Parathyroid adenoma (tissue), 2 donors: ENCODE results near the gene COL2A1.

Source experiments
- H2AFZ ChIP-seq: fragments of 300-600 bp; sonication (generic); one replicate; pipeline ENCODE4 v1.7.0; 2017; ENCODE audit warnings: antibody characterized with exemption, mild to moderate bottlenecking
- H3K27ac ChIP-seq: fragments of 300-600 bp; sonication (generic); one replicate; pipeline ENCODE4 v1.7.0; 2017
- H3K27me3 ChIP-seq: fragments of 300-600 bp; sonication (generic); one replicate; pipeline ENCODE4 v1.7.0; 2017; ENCODE audit warnings: low read length; ENCODE audit not compliant: control insufficient read depth, insufficient read depth
- H3K36me3 ChIP-seq: fragments of 300-600 bp; sonication (generic); one replicate; pipeline ENCODE4 v1.7.0; 2017; ENCODE audit warnings: low read length; ENCODE audit not compliant: control insufficient read depth, insufficient read depth
- H3K4me1 ChIP-seq: fragments of 300-600 bp; sonication (generic); one replicate; pipeline ENCODE4 v1.7.0; 2017; ENCODE audit warnings: control low read depth
- H3K4me2 ChIP-seq: fragments of 300-600 bp; sonication (generic); one replicate; pipeline ENCODE4 v1.7.0; 2017; ENCODE audit warnings: low read length
- H3K4me3 ChIP-seq: fragments of 300-600 bp; sonication (generic); one replicate; pipeline ENCODE4 v1.7.0; 2017; ENCODE audit warnings: low read depth, low read length
- H3K79me2 ChIP-seq: fragments of 300-600 bp; sonication (generic); one replicate; pipeline ENCODE4 v1.7.0; 2017; ENCODE audit warnings: control low read depth
- H3K9ac ChIP-seq: fragments of 300-600 bp; sonication (generic); one replicate; pipeline ENCODE4 v1.7.0; 2017; ENCODE audit warnings: mild to moderate bottlenecking
- H3K9me3 ChIP-seq: fragments of 300-600 bp; sonication (generic); one replicate; pipeline ENCODE4 v1.7.0; 2017; ENCODE audit warnings: low read length; ENCODE audit not compliant: control insufficient read depth
- CTCF ChIP-seq: fragments of 300-600 bp; sonication (generic); IDR thresholded peaks from one replicate; pipeline ENCODE4 v1.7.0; 2017; ENCODE audit warnings: antibody characterized with exemption, mild to moderate bottlenecking
- donor health status: primary hyperparathyroidism.

Gene COL2A1

GRCh38 chr12:47984331-47984801, 19.9 kb downstream of the COL2A1 start:
- Histone ChIP-seq H3K27me3 (no peaks in the 10 kb centered on the region), H3K27ac (no peak overlapping the region), H2AFZ (no peak overlapping the region), H3K4me1 (peaks cover 8% of the 10 kb centered on the region), H3K36me3 (no peaks in the 10 kb centered on the region), H3K9me3 (no peaks in the 10 kb centered on the region), H3K4me3 (no peak overlapping the region), H3K4me2 (no peak overlapping the region), H3K9ac (no peak overlapping the region), H3K79me2 (no peaks in the 10 kb centered on the region)
- TF ChIP-seq CTCF, result no peak

GRCh38 chr12:47983541-47984115, 20.6 kb downstream of the COL2A1 start:
- Histone ChIP-seq H3K27ac (no peak overlapping the region), H3K9ac (no peak overlapping the region), H3K4me3 (no peak overlapping the region), H3K4me2 (no peak overlapping the region), H3K79me2 (no peaks in the 10 kb centered on the region), H3K4me1 (peaks cover 6% of the 10 kb centered on the region), H3K36me3 (no peaks in the 10 kb centered on the region), H3K9me3 (no peaks in the 10 kb centered on the region), H3K27me3 (no peaks in the 10 kb centered on the region), H2AFZ (no peak overlapping the region)
- TF ChIP-seq CTCF, result no peak

GRCh38 chr12:47982770-47983169, 21.5 kb downstream of the COL2A1 start:
- Histone ChIP-seq H3K4me3 (no peak overlapping the region), H3K9me3 (no peaks in the 10 kb centered on the region), H3K27me3 (no peaks in the 10 kb centered on the region), H3K27ac (no peak overlapping the region), H3K9ac (no peak overlapping the region), H3K79me2 (no peaks in the 10 kb centered on the region), H3K4me1 (no peaks in the 10 kb centered on the region), H2AFZ (no peak overlapping the region), H3K36me3 (no peaks in the 10 kb centered on the region), H3K4me2 (no peak overlapping the region)
- no peak for TF ChIP-seq CTCF

- Histone ChIP-seq H3K27me3 (no peaks in the 10 kb centered on the region), H3K4me3 (no peak overlapping the region), H3K9me3 (no peaks in the 10 kb centered on the region), H3K4me1 (no peaks in the 10 kb centered on the region), H3K9ac (no peak overlapping the region), H3K27ac (no peak overlapping the region), H3K4me2 (no peak overlapping the region), H3K36me3 (no peaks in the 10 kb centered on the region), H2AFZ (no peak overlapping the region), H3K79me2 (no peaks in the 10 kb centered on the region)
- no peak for TF ChIP-seq CTCF
Observed at GRCh38 chr12:47982311-47982710, 22.0 kb downstream of the COL2A1 start.
